ENCODE data around the gene SETBP1. TPM values are rescaled to one million over a fixed set of nuclear protein-coding genes. Genes with fewer than 3 reads are reported as not detected.

Gene SETBP1
- total RNA-seq, 4 donors from 2014 or later, result 7.8 to 16.6 (median 11.7) TPM

GRCh38 chr18:44893045-44893706 is 212.5 kb downstream of the SETBP1 start:
- WGBS, 2 donors, result 81 to 85% methylated on average over 4 of the region's 4 CpGs
- intact Hi-C loops (cut with DNase I; ENCODE audit: low total_unique reads), result no loop called here
- TF ChIP-seq CTCF (IDR thresholded peaks at IDR 0.05) (no peak), POLR2A (IDR thresholded peaks at IDR 0.05) (no peak)

DNA sequence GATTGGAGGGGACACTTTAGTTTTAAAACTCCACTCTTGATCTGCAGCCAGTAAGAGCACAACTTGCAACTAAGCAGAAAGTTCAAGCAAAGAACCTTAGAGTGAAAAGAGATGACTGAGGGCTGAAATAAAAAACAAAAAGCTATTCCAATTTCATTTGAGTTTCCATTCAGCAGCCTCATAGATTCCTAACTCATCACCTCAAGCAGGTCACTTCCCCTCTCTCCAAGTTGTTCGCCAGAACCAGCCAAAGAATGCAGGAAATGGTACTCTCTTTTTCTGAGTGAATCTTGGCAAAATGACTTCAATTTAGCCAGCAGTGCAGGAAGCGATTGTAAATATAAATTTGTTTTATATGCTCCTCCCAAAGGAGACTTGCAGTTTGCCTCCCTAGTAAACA is 213.3 kb downstream of the SETBP1 start:
- H3K4me3 ChIP-seq (ENCODE audit: low read depth, poor library complexity, severe bottlenecking), result no peak overlapping the region
- no peak for DNase-seq (ENCODE audit: low spot score in 2 of 2)
- TF ChIP-seq POLR2A (IDR thresholded peaks at IDR 0.05), result no peak
- intact Hi-C loops (cut with DNase I; ENCODE audit: low total_unique reads), result no loop called here
- 56 to 60% methylated on average over 2 of the region's 2 CpGs for whole genome bisulfite sequencing, 2 donors

More at GRCh38 chr18:44893045-44893706, 212.5 kb downstream of the SETBP1 start:
- H3K4me3 ChIP-seq (ENCODE audit: low read depth, poor library complexity, severe bottlenecking), result no peak overlapping the region
- no peak for DNase-seq (ENCODE audit: low spot score in 2 of 2)

- TF ChIP-seq CTCF (IDR thresholded peaks at IDR 0.05) (no peak), POLR2A (IDR thresholded peaks at IDR 0.05) (no peak)
- H3K4me3 ChIP-seq (ENCODE audit: low read depth, poor library complexity, severe bottlenecking), result no peak overlapping the region
- DNase-seq (ENCODE audit: low spot score in 2 of 2), result peak in 1 of 2 donors; percentile 37
- intact Hi-C loops (cut with DNase I; ENCODE audit: low total_unique reads), result no loop called here
- WGBS, 2 donors, result 28 to 42% methylated on average over 1 of the region's 1 CpG
Observed at GRCh38 chr18:44895176-44895798, 214.6 kb downstream of the SETBP1 start.

- no peak for DNase-seq (ENCODE audit: low spot score in 2 of 2)
- H3K4me3 ChIP-seq (ENCODE audit: low read depth, poor library complexity, severe bottlenecking), result no peak overlapping the region
- 95 to 99% methylated on average over 6 of the region's 6 CpGs for WGBS, 2 donors
- TF ChIP-seq POLR2A (IDR thresholded peaks at IDR 0.05) (no peak), CTCF (IDR thresholded peaks at IDR 0.05) (no peak)
- intact Hi-C loops (cut with DNase I; ENCODE audit: low total_unique reads), result no loop called here
Observed at GRCh38 chr18:44896846-44897245, 216.2 kb downstream of the SETBP1 start.

DNA sequence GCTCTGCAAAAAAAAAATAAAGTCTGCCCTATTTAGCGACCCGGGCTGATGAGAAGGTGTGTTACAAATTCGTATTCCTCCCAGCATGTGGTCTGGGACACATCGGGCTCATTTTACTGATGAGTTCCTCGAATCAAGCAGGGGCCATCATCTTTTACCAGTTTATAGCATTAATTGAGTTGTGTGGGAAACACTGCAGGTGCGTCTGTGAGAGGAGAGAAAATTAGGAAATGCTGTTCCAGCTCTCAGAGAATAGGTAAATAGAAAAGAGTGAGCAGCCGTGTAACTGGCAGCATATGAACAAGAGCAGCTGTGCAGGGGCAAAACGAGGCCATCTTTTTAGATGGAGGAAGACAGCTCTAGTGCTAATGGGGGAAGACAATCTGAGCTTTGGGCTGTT is 216.7 kb downstream of the SETBP1 start:
- intact Hi-C loops (cut with DNase I; ENCODE audit: low total_unique reads), result no loop called here
- no peak overlapping the region for H3K4me3 ChIP-seq (ENCODE audit: low read depth, poor library complexity, severe bottlenecking)
- no peak for DNase-seq (ENCODE audit: low spot score in 2 of 2)
- TF ChIP-seq CTCF (IDR thresholded peaks at IDR 0.05), result no peak
- TF ChIP-seq POLR2A (IDR thresholded peaks at IDR 0.05), result no peak
- WGBS, 2 donors, result 90 to 92% methylated on average over 8 of the region's 8 CpGs

GRCh38 chr18:44897816-44898215 is 217.1 kb downstream of the SETBP1 start:
- no peak for DNase-seq (ENCODE audit: low spot score in 2 of 2)
- no peak for TF ChIP-seq POLR2A (IDR thresholded peaks at IDR 0.05)
- no peak for TF ChIP-seq CTCF (IDR thresholded peaks at IDR 0.05)
- intact Hi-C loops (cut with DNase I; ENCODE audit: low total_unique reads), result no loop called here
- no peak overlapping the region for H3K4me3 ChIP-seq (ENCODE audit: low read depth, poor library complexity, severe bottlenecking)

Measured in lower leg skin (tissue), 4 donors.